ENCODE measurements around the gene METTL2B.
"Not testable (repeated sequence)": the region's sequence is repeated elsewhere in the genome, so short reads cannot be mapped to it uniquely, and the experiment has no call there.

DNA sequence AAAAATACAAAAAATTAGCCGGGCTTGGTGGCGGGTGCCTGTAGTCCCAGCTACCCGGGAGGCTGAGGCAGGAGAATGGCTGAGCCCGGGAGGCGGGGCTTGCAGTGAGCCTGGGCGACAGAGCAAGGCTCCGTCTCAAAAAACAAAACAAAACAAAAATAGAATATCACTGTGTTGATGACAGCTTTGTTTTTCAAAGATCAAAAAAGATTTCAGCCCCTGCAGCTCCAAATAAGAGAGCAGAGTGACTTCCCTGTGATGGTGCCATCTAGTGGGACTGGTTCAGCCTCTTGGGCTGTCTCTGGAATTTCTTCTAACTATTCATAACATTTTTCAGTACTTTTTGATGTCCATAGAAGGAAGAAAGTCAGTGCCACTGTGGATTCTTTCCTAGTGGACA, 60.9 kb downstream of the METTL2B start:
- not testable (repeated sequence) for TF ChIP-seq YY1 (IDR thresholded peaks at IDR 0.05; ENCODE audit: insufficient read depth, insufficient read length); SUZ12 (IDR thresholded peaks at IDR 0.05; ENCODE audit: extremely low read depth, insufficient read depth, insufficient read length); ZNF274 (IDR thresholded peaks at IDR 0.05; ENCODE audit: low read depth, low read length)
